ENCODE data around the gene SNRPD2. TPM values are rescaled to one million over a fixed set of nuclear protein-coding genes. Genes with fewer than 3 reads are reported as not detected.
A peak's percentile ranks its signal among the peaks of the same experiment; 100 is the strongest.

SNRPD2 gene
- polyA plus RNA-seq, 1 donor, result 249 TPM

DNA sequence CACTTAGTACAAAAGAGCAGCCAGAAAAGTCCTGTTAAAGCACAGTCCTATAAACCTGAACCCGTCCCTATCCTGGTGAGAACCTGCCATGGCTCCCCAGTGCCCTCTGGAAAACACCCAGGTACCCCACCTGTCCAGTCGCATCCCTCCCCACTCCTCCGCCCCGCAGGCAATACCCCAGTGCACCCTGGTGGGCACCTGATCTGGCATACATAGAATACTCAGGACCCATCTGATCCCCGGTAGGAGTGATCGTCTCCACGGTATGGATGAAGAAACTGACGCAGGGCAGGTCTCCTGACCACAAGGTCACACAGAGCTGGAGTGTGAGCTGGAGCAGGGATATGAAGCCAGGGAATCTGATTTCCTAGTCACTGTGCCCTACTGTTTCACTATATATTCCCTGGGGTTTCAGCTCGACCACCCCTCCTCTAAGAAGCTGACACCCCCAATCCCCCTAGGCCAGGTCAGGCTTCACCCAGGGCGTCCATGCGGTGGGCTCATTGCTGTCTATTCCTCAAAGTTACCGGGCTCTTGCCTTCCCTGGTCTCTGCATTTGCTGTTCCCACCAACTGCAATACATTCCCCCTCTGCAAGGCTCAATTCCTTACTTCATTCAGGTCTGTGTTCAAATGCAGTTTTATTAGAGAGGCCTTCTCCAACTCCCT is 26.4 kb upstream of the SNRPD2 start:
- Histone ChIP-seq H3K4me3 (ENCODE audit: low read length) (peak overlapping the region; percentile 78), H3K27me3 (ENCODE audit: control insufficient read depth, insufficient read depth, low read length) (no peaks in the 10 kb centered on the region), H3K9me3 (ENCODE audit: control insufficient read depth, low read depth, low read length) (no peaks in the 10 kb centered on the region), H3K4me1 (ENCODE audit: control insufficient read depth, insufficient read depth, low read length) (peaks cover 17% of the 10 kb centered on the region), H3K36me3 (ENCODE audit: control insufficient read depth, insufficient read depth, low read length) (peaks cover 16% of the 10 kb centered on the region), H3K27ac (ENCODE audit: low read length) (peak overlapping the region; percentile 92)
- DNase-seq, result peak in 1 of 2 donors; percentile 53
- no CpG with 5 or more reads among the region's 12 CpGs for WGBS (ENCODE audit: insufficient coverage, low lambda C conversion rate)

DNA sequence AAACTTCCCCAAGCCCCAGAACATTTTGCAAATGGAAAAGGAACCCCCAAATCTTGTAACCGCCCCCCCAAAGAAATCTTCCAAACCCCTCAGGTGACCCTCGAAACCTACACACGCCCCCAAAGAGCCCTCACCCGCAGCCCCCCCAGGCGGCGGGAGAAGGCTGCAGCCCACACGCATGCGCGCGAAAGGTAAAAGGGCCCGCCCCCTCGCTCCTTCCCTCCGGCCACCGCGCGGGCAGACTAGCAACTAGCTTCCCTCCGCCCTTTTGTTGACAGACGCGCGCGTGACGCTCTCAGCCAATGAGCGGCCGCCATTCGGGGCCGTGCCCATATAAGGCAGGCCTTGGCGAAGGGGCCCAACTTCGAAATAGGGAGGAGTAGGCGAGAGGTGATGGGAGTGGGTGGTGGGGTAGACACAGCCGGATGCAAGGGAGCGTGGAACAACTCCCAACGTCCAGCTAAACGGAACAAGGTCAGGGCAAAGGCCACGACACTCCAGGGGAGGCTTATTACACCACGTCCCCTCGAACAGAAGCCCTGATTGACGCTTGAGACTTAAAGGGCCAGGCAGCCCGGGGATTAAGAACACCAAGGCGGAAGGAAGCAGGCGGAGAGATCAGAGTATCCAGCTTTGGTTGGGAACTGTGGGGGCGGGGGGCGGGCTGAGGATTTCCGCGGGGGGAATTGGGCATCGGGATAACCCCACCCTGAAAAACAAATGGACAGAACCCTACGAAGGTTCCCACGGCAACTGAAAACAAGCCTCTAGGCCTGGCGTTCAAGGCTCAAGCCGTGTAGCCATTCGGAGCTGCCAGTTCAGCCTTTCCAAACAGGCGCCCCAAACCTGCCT is 25.6 kb upstream of the SNRPD2 start:
- no CpG with 5 or more reads among the region's 51 CpGs for WGBS (ENCODE audit: insufficient coverage, low lambda C conversion rate)
- Histone ChIP-seq H3K9me3 (ENCODE audit: control insufficient read depth, low read depth, low read length) (peaks cover 2% of the 10 kb centered on the region), H3K27me3 (ENCODE audit: control insufficient read depth, insufficient read depth, low read length) (no peaks in the 10 kb centered on the region)

DNA sequence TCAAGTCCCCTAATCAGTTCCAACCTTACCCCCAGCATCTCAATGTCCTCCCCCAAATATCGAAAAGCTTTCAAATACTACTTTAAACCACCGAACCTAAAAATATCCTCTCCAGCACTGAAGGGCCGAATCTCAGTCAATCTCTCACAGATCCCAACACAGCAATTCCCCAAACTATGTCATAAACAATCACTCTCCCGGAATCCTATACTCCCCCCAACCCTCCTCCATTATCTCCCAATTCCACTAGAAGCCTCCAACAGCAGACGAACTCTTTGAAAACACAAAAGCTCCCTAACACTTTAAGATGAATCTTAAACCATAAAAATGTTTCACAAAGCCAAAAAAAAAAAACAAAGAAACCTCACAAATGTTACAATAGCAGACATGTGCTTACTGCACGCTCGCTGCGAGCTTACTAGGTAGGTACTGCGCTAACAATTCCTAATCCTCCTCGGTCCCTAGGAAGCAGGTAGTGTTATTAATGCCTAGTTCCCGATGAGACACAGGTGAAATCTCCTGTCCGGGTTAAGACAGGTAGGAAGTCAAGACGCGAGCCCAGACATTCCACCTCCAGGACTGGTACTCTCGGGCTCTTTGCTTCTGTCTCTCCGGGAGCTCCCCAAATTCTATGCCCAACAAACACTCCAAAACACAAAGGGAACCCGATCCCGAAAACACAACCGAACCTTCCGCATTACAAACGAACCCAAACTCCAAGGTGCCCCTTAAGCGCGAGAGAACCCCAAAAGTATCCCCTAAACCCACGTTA is 24.8 kb upstream of the SNRPD2 start:
- H3K4me1 ChIP-seq (ENCODE audit: control insufficient read depth, insufficient read depth, low read length), result peaks cover 17% of the 10 kb centered on the region
- WGBS (ENCODE audit: insufficient coverage, low lambda C conversion rate), result 10% methylated on average over 2 of the region's 24 CpGs
- peak in 1 of 2 donors; percentile 71 for DNase-seq
- peaks cover 23% of the 10 kb centered on the region for H3K36me3 ChIP-seq (ENCODE audit: control insufficient read depth, insufficient read depth, low read length)
- peak overlapping the region; percentile 78 for H3K4me3 ChIP-seq (ENCODE audit: low read length)
- no peaks in the 10 kb centered on the region for H3K27me3 ChIP-seq (ENCODE audit: control insufficient read depth, insufficient read depth, low read length)
- peaks cover 8% of the 10 kb centered on the region for H3K9me3 ChIP-seq (ENCODE audit: control insufficient read depth, low read depth, low read length)
- H3K27ac ChIP-seq (ENCODE audit: low read length), result peak overlapping the region; percentile 89

More for the DNA sequence above, 25.6 kb upstream of the SNRPD2 start:
- Histone ChIP-seq H3K27ac (ENCODE audit: low read length) (peak overlapping the region; percentile 92), H3K36me3 (ENCODE audit: control insufficient read depth, insufficient read depth, low read length) (peaks cover 19% of the 10 kb centered on the region), H3K4me1 (ENCODE audit: control insufficient read depth, insufficient read depth, low read length) (peaks cover 17% of the 10 kb centered on the region), H3K4me3 (ENCODE audit: low read length) (peak overlapping the region; percentile 78)
- DNase-seq, result peak; percentile 99 to 100

DNA sequence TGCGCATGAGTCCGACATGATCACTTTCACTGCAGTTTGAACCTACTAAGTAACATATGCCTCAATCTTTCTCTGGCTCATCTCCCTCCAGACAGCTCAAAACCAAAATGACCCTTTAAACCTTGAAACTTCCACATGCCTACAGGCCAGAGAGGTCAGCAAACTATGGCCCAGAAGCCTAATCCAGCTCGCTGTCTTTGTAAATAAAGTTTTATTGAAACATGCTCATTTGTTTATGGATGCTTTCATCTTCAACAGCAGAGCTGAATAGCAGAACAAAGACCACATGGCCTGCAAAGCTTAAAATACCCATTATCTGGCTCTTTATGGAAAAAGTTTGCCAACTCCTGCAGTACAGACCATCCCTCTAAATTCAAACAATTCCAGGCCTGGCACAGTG is 23.4 kb upstream of the SNRPD2 start:
- DNase-seq, result no peak
- WGBS (ENCODE audit: insufficient coverage, low lambda C conversion rate), result no CpG with 5 or more reads among the region's 3 CpGs

DNA sequence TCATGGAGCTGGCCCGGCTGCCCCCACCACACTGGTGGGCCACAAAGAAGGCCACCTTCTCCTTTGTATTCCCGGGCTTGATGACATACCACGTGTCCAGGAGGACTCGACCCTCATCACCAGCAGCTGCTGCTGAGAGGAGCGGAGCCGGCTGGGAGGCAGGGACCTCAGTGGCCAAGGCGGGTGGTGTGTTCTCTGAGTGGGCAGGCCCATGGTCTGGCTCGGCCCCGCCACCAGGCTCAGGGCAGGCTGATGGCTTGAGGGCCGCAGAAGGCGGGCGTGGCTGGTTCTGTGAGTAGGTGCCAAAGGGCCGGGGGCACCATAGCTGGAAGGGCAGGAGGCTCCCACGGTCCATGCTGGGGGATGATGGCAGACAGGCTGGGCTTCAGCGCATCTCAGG is 21.4 kb upstream of the SNRPD2 start:
- H3K9me3 ChIP-seq (ENCODE audit: control insufficient read depth, low read depth, low read length), result peaks cover 9% of the 10 kb centered on the region
- H3K36me3 ChIP-seq (ENCODE audit: control insufficient read depth, insufficient read depth, low read length), result peaks cover 25% of the 10 kb centered on the region
- no peak overlapping the region for H3K27ac ChIP-seq (ENCODE audit: low read length)
- no peak for DNase-seq
- peaks cover 10% of the 10 kb centered on the region for H3K4me1 ChIP-seq (ENCODE audit: control insufficient read depth, insufficient read depth, low read length)
- WGBS (ENCODE audit: insufficient coverage, low lambda C conversion rate), result no CpG with 5 or more reads among the region's 15 CpGs
- no peak overlapping the region for H3K4me3 ChIP-seq (ENCODE audit: low read length)
- no peaks in the 10 kb centered on the region for H3K27me3 ChIP-seq (ENCODE audit: control insufficient read depth, insufficient read depth, low read length)

More for the DNA sequence above, 23.4 kb upstream of the SNRPD2 start:
- peaks cover 9% of the 10 kb centered on the region for H3K9me3 ChIP-seq (ENCODE audit: control insufficient read depth, low read depth, low read length)
- no peak overlapping the region for H3K27ac ChIP-seq (ENCODE audit: low read length)
- H3K4me1 ChIP-seq (ENCODE audit: control insufficient read depth, insufficient read depth, low read length), result peaks cover 14% of the 10 kb centered on the region
- no peak overlapping the region for H3K4me3 ChIP-seq (ENCODE audit: low read length)
- H3K27me3 ChIP-seq (ENCODE audit: control insufficient read depth, insufficient read depth, low read length), result no peaks in the 10 kb centered on the region
- peaks cover 28% of the 10 kb centered on the region for H3K36me3 ChIP-seq (ENCODE audit: control insufficient read depth, insufficient read depth, low read length)

DNA sequence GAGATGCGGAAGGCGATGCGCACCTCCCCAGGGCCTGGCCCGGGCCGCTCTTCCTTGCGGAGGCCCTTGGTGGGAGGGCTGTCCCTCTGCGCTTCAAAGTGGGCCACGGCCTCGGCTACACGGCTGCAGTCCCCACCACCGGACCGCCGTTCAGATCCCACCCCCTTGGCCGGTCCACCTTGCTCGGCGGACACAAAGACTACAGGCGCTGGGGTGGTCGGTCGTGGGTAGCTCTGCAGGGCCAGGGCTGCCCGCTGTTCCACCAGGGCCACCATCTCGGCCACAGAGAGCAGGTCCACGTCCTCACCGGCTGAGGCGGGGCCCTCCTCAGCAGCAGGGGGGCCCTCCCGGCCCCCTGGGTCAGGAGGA is 20.9 kb upstream of the SNRPD2 start:
- H3K9me3 ChIP-seq (ENCODE audit: control insufficient read depth, low read depth, low read length), result peaks cover 9% of the 10 kb centered on the region
- no peaks in the 10 kb centered on the region for H3K27me3 ChIP-seq (ENCODE audit: control insufficient read depth, insufficient read depth, low read length)
- no peak overlapping the region for H3K27ac ChIP-seq (ENCODE audit: low read length)
- H3K36me3 ChIP-seq (ENCODE audit: control insufficient read depth, insufficient read depth, low read length), result peaks cover 25% of the 10 kb centered on the region
- no peak for DNase-seq
- peaks cover 5% of the 10 kb centered on the region for H3K4me1 ChIP-seq (ENCODE audit: control insufficient read depth, insufficient read depth, low read length)
- no CpG with 5 or more reads among the region's 25 CpGs for WGBS (ENCODE audit: insufficient coverage, low lambda C conversion rate)
- H3K4me3 ChIP-seq (ENCODE audit: low read length), result no peak overlapping the region

DNA sequence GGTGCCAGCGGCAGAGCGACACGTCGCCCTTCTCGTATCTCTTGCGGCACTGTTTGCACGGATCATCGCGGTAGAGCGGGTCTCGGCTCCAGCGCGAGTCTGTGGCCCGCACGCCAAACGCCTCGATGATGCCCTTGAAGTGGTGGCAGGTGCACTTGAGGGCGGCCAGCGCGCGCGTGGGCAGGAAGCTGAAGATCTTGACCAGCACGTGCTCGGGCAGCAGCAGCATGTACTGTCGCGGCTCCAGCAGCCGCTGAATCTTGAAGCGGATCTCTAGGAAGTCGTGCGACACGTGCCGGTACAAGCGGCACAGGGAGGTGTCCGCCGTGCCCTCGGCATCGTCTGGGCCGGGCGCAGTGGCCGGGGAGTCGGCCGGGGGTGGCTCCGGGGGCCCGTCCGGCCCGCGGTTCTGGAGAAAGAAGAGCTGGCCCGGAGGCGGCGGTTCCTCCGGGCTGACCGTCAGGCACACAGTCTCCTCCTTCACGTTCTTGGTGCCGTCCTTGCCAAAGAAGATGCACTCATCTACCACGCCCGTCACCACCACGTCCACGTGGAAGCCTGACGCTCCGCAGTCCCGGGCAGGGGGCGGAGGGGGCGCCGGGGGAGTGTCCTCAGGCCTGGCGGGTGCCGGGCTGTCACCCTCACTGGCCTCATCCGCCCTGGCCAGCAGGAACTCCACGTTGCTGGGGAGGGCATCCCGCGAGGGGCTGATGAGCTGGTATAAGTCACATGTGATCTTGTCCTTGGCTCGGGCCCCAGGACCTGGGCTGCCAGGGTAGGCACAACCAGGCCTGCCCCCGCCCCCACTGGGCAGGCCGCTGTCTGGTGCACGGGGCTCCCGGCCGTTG is 20.3 kb upstream of the SNRPD2 start:
- no CpG with 5 or more reads among the region's 76 CpGs for WGBS (ENCODE audit: insufficient coverage, low lambda C conversion rate)

DNA sequence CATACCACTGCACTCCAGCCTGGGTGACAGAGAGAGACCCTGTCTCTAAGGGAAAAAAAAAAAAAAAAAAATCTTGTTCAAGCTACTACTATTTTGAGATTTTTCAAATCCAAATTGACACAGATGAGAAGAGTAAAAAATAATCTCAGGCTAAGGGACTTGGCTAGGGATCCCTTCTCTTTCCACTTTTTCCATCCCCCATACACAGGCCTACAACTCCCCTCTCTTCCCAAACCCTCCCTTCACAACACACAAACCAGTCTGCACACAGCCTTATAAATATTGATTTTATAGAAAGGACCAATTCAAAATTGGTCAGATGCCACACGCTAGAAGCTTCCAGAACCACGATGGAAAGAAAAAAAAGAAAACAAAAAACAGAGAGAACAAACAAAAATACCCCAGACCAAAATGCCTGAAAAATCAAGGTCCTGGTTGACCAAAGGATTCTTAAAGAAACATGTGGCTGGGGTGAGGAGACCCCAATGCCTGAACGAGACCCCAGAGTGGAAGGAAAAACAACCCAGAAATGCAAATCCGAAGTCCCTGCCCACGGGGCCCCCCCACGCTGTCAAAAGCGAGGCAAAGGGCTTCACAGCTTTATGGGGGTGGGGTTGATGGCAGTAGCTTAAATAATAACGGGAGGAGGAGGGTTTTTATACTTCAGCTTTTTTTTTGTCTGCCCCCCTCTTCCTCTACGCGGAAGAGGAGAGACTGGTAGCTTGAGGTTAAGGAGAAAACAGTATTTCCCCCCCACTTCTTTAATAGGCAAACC is 18.8 kb upstream of the SNRPD2 start:
- Histone ChIP-seq H3K27me3 (ENCODE audit: control insufficient read depth, insufficient read depth, low read length) (no peaks in the 10 kb centered on the region), H3K4me3 (ENCODE audit: low read length) (no peak overlapping the region), H3K36me3 (ENCODE audit: control insufficient read depth, insufficient read depth, low read length) (peaks cover 25% of the 10 kb centered on the region), H3K27ac (ENCODE audit: low read length) (no peak overlapping the region), H3K4me1 (ENCODE audit: control insufficient read depth, insufficient read depth, low read length) (no peaks in the 10 kb centered on the region), H3K9me3 (ENCODE audit: control insufficient read depth, low read depth, low read length) (peaks cover 9% of the 10 kb centered on the region)
- 89% methylated on average over 3 of the region's 10 CpGs for WGBS (ENCODE audit: insufficient coverage, low lambda C conversion rate)
- no peak for DNase-seq

More for the DNA sequence above, 20.3 kb upstream of the SNRPD2 start:
- peaks cover 5% of the 10 kb centered on the region for H3K4me1 ChIP-seq (ENCODE audit: control insufficient read depth, insufficient read depth, low read length)
- no peak for DNase-seq
- H3K27ac ChIP-seq (ENCODE audit: low read length), result no peak overlapping the region
- peaks cover 9% of the 10 kb centered on the region for H3K9me3 ChIP-seq (ENCODE audit: control insufficient read depth, low read depth, low read length)
- peaks cover 25% of the 10 kb centered on the region for H3K36me3 ChIP-seq (ENCODE audit: control insufficient read depth, insufficient read depth, low read length)
- H3K4me3 ChIP-seq (ENCODE audit: low read length), result no peak overlapping the region
- H3K27me3 ChIP-seq (ENCODE audit: control insufficient read depth, insufficient read depth, low read length), result no peaks in the 10 kb centered on the region

DNA sequence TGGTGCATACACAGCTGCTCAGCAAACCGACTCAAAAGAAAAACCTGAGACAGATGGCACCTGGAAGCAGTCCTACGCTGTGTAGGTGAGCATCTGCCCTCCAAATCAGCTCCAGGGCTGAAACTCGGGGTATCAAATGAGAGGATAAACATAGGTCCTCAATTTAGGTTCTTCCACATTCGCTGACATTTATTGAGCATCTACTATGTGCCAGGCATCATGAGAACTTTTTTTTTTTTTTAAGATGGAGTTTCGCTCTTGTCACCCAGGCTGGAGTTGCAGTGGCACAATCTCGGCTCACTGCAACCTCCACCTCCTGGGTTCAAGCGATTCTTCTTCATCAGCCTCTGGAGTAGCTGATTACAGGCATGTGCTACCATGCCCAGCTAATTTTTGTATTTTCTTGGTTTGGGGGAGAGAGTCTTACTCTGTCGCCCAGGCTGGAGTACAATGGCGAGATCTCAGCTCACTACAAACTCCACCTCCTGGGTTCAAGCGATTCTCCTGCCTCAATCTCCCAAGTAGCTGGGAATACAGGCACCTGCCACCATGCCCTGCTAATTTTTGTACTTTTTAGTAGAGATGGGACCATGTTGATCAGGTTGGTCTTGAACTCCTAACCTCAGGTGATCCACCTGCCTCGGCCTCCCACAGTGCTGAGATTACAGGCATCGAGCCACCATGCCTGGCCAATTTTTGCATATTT is 14.1 kb upstream of the SNRPD2 start:
- H3K27me3 ChIP-seq (ENCODE audit: control insufficient read depth, insufficient read depth, low read length), result no peaks in the 10 kb centered on the region
- no peaks in the 10 kb centered on the region for H3K4me1 ChIP-seq (ENCODE audit: control insufficient read depth, insufficient read depth, low read length)
- H3K36me3 ChIP-seq (ENCODE audit: control insufficient read depth, insufficient read depth, low read length), result peaks cover 11% of the 10 kb centered on the region
- WGBS (ENCODE audit: insufficient coverage, low lambda C conversion rate), result no CpG with 5 or more reads among the region's 12 CpGs
- no peak overlapping the region for H3K27ac ChIP-seq (ENCODE audit: low read length)
- DNase-seq, result no peak
- no peak overlapping the region for H3K4me3 ChIP-seq (ENCODE audit: low read length)
- H3K9me3 ChIP-seq (ENCODE audit: control insufficient read depth, low read depth, low read length), result no peaks in the 10 kb centered on the region

Data from large intestine (tissue), 3 donors.